HEK293 (cell line): ENCODE results near the gene BHMT.
A peak's percentile ranks its signal among the peaks of the same experiment; 100 is the strongest.

Experiments
- CTCF ChIA-PET: fragments of 350-600 bp; formaldehyde crosslinking; extraction: SDS; loops from one replicate; lab custom pipeline; 2021; ENCODE audit warnings: antibody characterized with exemption; lab: Yijun Ruan, JAX
- POLR2A ChIA-PET: fragments of 300-600 bp; formaldehyde crosslinking; extraction: SDS; loops from one replicate; lab custom pipeline; 2020; ENCODE audit warnings: antibody characterized with exemption, inconsistent platforms; lab: Yijun Ruan, JAX
- H3K27ac ChIP-seq: fragments of 200-500 bp; sonication (Bioruptor generic); 2 replicates; pipeline ENCODE4 v1.5.1; 2014; ENCODE audit warnings: low read depth, low read length, control low read depth, inconsistent platforms; ENCODE audit errors: extremely low read depth
- H3K36me3 ChIP-seq, 2 experiments: fragments of 200-500 bp in 1 of 2; sonication (Bioruptor generic) in 1 of 2; 1 replicate in 1 of 2; 2 replicates in 1 of 2; pipeline ENCODE4 v1.5.1; 2014 to 2017; ENCODE audit warnings: inconsistent platforms in 2 of 2, low read length in 2 of 2; ENCODE audit not compliant: control insufficient read depth in 2 of 2, insufficient read depth in 1 of 2
- H3K4me1 ChIP-seq: fragments of 200-500 bp; sonication (Bioruptor generic); 2 replicates; pipeline ENCODE4 v1.5.1; 2014; ENCODE audit warnings: mild to moderate bottlenecking, low read length, inconsistent platforms; ENCODE audit not compliant: control insufficient read depth, insufficient read depth
- H3K4me3 ChIP-seq: 2 replicates; pipeline ENCODE4 v1.5.1; 2011; ENCODE audit warnings: low read depth, mild to moderate bottlenecking, control low read depth, low read length, moderate library complexity
- H3K9me3 ChIP-seq: fragments of 200-500 bp; sonication (Bioruptor generic); 2 replicates; pipeline ENCODE4 v1.5.1; 2014; ENCODE audit warnings: low read depth, low read length, inconsistent platforms; ENCODE audit not compliant: control insufficient read depth, insufficient read depth
- FEZF1 ChIP-seq: fragments of 450-650 bp; formaldehyde crosslinking; IDR thresholded peaks from 2 replicates; pipeline ENCODE4 v1.5.1; 2016; ENCODE audit warnings: missing biosample characterization, missing genetic modification characterization
- GLIS1 ChIP-seq: fragments of 450-650 bp; formaldehyde crosslinking; IDR thresholded peaks from 2 replicates; pipeline ENCODE4 v1.5.1; 2016; ENCODE audit warnings: missing biosample characterization, missing genetic modification characterization
- MZF1 ChIP-seq: fragments of 450-650 bp; formaldehyde crosslinking; IDR thresholded peaks from 2 replicates; pipeline ENCODE4 v1.5.1; 2017; ENCODE audit warnings: missing biosample characterization, missing genetic modification characterization, borderline replicate concordance
- TRIM28 ChIP-seq: IDR thresholded peaks from 2 replicates; pipeline ENCODE4 v1.6.1; 2011; ENCODE audit warnings: low read length, control low read depth, borderline replicate concordance
- WT1 ChIP-seq: fragments of 450-650 bp; formaldehyde crosslinking; IDR thresholded peaks from 2 replicates; pipeline ENCODE4 v1.5.1; 2016; ENCODE audit warnings: missing biosample characterization, missing genetic modification characterization
- ZFHX2 ChIP-seq: fragments of 450-650 bp; formaldehyde crosslinking; conservative IDR thresholded peaks from 2 replicates; pipeline ENCODE4 v1.5.1; 2016; ENCODE audit warnings: missing biosample characterization, missing genetic modification characterization
- ZIC2 ChIP-seq: fragments of 450-650 bp; formaldehyde crosslinking; IDR thresholded peaks from 2 replicates; pipeline ENCODE4 v1.5.1; 2016; ENCODE audit warnings: missing biosample characterization, missing genetic modification characterization
- ZNF202 ChIP-seq: fragments of 450-650 bp; formaldehyde crosslinking; IDR thresholded peaks from 2 replicates; pipeline ENCODE4 v1.5.1; 2016; ENCODE audit warnings: missing biosample characterization, missing genetic modification characterization, borderline replicate concordance
- ZNF324 ChIP-seq: fragments of 450-650 bp; formaldehyde crosslinking; IDR thresholded peaks from 2 replicates; pipeline ENCODE4 v1.5.1; 2016; ENCODE audit warnings: missing biosample characterization, missing genetic modification characterization
- ZNF426 ChIP-seq: fragments of 450-650 bp; formaldehyde crosslinking; IDR thresholded peaks from 2 replicates; pipeline ENCODE4 v1.5.1; 2017; ENCODE audit warnings: missing biosample characterization, missing genetic modification characterization, mild to moderate bottlenecking, inconsistent platforms, moderate library complexity
- ZNF76 ChIP-seq: fragments of 450-650 bp; formaldehyde crosslinking; IDR thresholded peaks from 2 replicates; pipeline ENCODE4; 2016; ENCODE audit warnings: low read depth, missing biosample characterization, missing genetic modification characterization, borderline replicate concordance
- ZNF776 ChIP-seq: fragments of 450-650 bp; formaldehyde crosslinking; IDR thresholded peaks from 2 replicates; pipeline ENCODE4 v1.5.0; 2017; ENCODE audit warnings: missing biosample characterization, missing genetic modification characterization, borderline replicate concordance
- ZNF777 ChIP-seq: fragments of 450-650 bp; formaldehyde crosslinking; IDR thresholded peaks from 2 replicates; pipeline ENCODE4 v1.5.1; 2017; ENCODE audit warnings: missing biosample characterization, missing genetic modification characterization, borderline replicate concordance
- ZSCAN16 ChIP-seq: fragments of 450-650 bp; formaldehyde crosslinking; IDR thresholded peaks from 2 replicates; pipeline ENCODE4 v1.5.1; 2016; ENCODE audit warnings: missing biosample characterization, missing genetic modification characterization
- TF ChIP-seq, protein P1 (sequence below): fragments of 450-650 bp; formaldehyde crosslinking; IDR thresholded peaks from 2 replicates; pipeline ENCODE4 v1.5.1; 2016; ENCODE audit warnings: missing biosample characterization, missing genetic modification characterization
- TF ChIP-seq, protein P2 (sequence below): fragments of 450-650 bp; formaldehyde crosslinking; conservative IDR thresholded peaks from 2 replicates; pipeline ENCODE4 v1.5.1; 2016; ENCODE audit warnings: low read depth, missing biosample characterization, missing genetic modification characterization
- TF ChIP-seq, protein P3 (sequence below): fragments of 450-650 bp; formaldehyde crosslinking; IDR thresholded peaks from 2 replicates; pipeline ENCODE4 v1.5.1; 2017; ENCODE audit warnings: missing biosample characterization, mild to moderate bottlenecking, missing genetic modification characterization, moderate library complexity

The BHMT gene

DNA sequence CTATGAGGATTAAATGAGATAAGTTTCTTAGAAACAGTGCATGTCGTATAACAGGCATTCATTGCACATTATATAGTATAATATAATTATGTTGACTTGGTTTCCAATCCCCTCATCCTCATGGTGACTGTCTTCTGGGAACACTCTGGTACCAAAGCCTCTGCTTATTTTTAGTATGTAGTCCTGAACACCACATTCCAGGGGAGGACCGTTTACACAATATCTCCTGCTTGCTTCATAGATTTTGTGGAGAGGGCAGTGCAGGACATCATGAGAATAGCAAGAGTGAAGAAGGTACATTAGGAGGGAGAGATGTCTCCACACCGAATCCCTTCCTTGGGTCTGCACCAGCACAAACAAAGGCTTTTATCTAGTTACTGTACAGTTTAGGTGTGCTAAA is 20.5 kb upstream of the BHMT start:
- CTCF ChIA-PET, result no interaction called here
- H3K4me1 ChIP-seq, result no peaks in the 10 kb centered on the region
- H3K4me3 ChIP-seq, result no peak overlapping the region
- H3K36me3 ChIP-seq, result no peaks in the 10 kb centered on the region
- no peaks in the 10 kb centered on the region for H3K9me3 ChIP-seq
- TF ChIP-seq ZNF202 (tag by site-specific recombination) (no peak), ZNF776 (no peak), ZNF777 (tag by site-specific recombination) (no peak), WT1 (tag by site-specific recombination) (no peak), ZNF76 (tag by site-specific recombination) (no peak)
- POLR2A ChIA-PET, result no interaction called here
- no peak overlapping the region for H3K27ac ChIP-seq

- H3K4me1 ChIP-seq, result no peaks in the 10 kb centered on the region
- no peak overlapping the region for H3K27ac ChIP-seq
- no peaks in the 10 kb centered on the region for H3K9me3 ChIP-seq
- TF ChIP-seq ZNF324 (tag by site-specific recombination), result no peak
- TF ChIP-seq MZF1 (tag by site-specific recombination), result peak; percentile 59; the same call in 1 of the 2 replicates
- CTCF ChIA-PET, result interaction anchor here (0.6 kb wide), 1 partner anchor 39 kb away, joined by 5 read pairs; no protein-coding TSS in a partner anchor
- POLR2A ChIA-PET, result no interaction called here
- no peaks in the 10 kb centered on the region for H3K36me3 ChIP-seq
- H3K4me3 ChIP-seq, result no peak overlapping the region
Observed at GRCh38 chr5:79093762-79094161, 17.8 kb upstream of the BHMT start.

DNA sequence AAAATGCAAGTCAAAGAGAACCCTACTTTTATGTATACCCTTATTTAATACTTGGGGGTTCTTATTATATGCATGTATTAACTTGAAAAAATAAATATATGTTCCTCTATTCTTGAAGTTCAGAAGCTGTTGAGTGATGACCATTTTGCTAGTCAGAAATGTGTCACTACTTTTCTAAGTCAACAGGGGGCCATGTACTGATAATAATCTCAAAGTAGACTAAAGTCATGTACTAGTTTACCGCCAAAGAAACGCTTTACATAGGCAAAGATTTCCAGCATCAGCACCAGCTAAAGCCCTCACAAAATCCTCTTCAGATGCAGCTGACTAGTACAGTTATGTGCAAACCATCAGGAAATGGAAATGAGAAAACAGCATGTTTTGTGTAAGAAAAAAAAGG is 5.7 kb upstream of the BHMT start:
- POLR2A ChIA-PET, result no interaction called here
- Histone ChIP-seq H3K4me3 (no peak overlapping the region), H3K27ac (no peak overlapping the region), H3K4me1 (peaks cover 10% of the 10 kb centered on the region; the same call in 1 of the 2 replicates), H3K9me3 (no peaks in the 10 kb centered on the region), H3K36me3 (no peaks in the 10 kb centered on the region)
- CTCF ChIA-PET, result interaction anchor here (0.6 to 2.4 kb wide), 8 partner anchors 12 to 354 kb away, joined by 3 to 11 read pairs (median 4); no protein-coding TSS in a partner anchor
- no peak for TF ChIP-seq ZNF426 (tag by site-specific recombination)

GRCh38 chr5:79107020-79107796 is 4.4 kb upstream of the BHMT start:
- Histone ChIP-seq H3K4me3 (no peak overlapping the region), H3K36me3 (no peaks in the 10 kb centered on the region), H3K27ac (peak overlapping the region; percentile 3; the same call in 1 of the 2 replicates), H3K4me1 (peaks cover 10% of the 10 kb centered on the region; the same call in 1 of the 2 replicates), H3K9me3 (no peaks in the 10 kb centered on the region)
- POLR2A ChIA-PET, result no interaction called here
- CTCF ChIA-PET, result interaction anchor here (0.6 to 2.4 kb wide), 6 partner anchors 26 to 753 kb away, joined by 3 to 11 read pairs (median 3); no protein-coding TSS in a partner anchor
- no peak for TF ChIP-seq ZSCAN16 (tag by site-specific recombination)
- TF ChIP-seq ZFHX2, result no peak
- TF ChIP-seq TRIM28, result peak; percentile 83
- TF ChIP-seq, protein P1, sequence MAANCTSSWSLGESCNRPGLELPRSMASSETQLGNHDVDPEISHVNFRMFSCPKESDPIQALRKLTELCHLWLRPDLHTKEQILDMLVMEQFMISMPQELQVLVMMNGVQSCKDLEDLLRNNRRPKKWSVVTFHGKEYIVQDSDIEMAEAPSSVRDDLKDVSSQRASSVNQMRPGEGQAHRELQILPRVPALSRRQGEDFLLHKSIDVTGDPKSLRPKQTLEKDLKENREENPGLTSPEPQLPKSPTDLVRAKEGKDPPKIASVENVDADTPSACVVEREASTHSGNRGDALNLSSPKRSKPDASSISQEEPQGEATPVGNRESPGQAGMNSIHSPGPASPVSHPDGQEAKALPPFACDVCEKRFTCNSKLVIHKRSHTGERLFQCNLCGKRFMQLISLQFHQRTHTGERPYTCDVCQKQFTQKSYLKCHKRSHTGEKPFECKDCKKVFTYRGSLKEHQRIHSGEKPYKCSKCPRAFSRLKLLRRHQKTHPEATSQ (tag by site-specific recombination), result no peak
- TF ChIP-seq, protein P2, sequence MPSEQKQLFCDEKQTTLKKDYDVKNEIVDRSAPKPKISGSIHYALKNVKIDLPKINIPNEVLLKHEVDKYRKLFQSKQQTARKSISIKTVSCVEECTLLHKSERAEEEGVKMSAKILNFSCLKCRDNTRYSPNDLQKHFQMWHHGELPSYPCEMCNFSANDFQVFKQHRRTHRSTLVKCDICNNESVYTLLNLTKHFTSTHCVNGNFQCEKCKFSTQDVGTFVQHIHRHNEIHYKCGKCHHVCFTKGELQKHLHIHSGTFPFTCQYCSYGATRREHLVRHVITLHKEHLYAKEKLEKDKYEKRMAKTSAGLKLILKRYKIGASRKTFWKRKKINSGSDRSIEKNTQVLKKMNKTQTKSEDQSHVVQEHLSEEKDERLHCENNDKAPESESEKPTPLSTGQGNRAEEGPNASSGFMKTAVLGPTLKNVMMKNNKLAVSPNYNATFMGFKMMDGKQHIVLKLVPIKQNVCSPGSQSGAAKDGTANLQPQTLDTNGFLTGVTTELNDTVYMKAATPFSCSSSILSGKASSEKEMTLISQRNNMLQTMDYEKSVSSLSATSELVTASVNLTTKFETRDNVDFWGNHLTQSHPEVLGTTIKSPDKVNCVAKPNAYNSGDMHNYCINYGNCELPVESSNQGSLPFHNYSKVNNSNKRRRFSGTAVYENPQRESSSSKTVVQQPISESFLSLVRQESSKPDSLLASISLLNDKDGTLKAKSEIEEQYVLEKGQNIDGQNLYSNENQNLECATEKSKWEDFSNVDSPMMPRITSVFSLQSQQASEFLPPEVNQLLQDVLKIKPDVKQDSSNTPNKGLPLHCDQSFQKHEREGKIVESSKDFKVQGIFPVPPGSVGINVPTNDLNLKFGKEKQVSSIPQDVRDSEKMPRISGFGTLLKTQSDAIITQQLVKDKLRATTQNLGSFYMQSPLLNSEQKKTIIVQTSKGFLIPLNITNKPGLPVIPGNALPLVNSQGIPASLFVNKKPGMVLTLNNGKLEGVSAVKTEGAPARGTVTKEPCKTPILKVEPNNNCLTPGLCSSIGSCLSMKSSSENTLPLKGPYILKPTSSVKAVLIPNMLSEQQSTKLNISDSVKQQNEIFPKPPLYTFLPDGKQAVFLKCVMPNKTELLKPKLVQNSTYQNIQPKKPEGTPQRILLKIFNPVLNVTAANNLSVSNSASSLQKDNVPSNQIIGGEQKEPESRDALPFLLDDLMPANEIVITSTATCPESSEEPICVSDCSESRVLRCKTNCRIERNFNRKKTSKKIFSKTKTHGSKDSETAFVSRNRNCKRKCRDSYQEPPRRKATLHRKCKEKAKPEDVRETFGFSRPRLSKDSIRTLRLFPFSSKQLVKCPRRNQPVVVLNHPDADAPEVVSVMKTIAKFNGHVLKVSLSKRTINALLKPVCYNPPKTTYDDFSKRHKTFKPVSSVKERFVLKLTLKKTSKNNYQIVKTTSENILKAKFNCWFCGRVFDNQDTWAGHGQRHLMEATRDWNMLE (tag by site-specific recombination), result no peak
- peak; percentile 92 for TF ChIP-seq ZIC2
- TF ChIP-seq, protein P3, sequence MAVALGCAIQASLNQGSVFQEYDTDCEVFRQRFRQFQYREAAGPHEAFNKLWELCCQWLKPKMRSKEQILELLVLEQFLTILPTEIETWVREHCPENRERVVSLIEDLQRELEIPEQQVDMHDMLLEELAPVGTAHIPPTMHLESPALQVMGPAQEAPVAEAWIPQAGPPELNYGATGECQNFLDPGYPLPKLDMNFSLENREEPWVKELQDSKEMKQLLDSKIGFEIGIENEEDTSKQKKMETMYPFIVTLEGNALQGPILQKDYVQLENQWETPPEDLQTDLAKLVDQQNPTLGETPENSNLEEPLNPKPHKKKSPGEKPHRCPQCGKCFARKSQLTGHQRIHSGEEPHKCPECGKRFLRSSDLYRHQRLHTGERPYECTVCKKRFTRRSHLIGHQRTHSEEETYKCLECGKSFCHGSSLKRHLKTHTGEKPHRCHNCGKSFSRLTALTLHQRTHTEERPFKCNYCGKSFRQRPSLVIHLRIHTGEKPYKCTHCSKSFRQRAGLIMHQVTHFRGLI (tag by site-specific recombination), result no peak
- peak; percentile 36; the same call in 1 of the 2 replicates for TF ChIP-seq FEZF1 (tag by site-specific recombination)
- TF ChIP-seq GLIS1, result 0 out of 2 replicates have a peak, but pooled peaks have one; percentile 23
